Measurements from ENCODE around the gene GPX7.
A peak's percentile ranks its signal among the peaks of the same experiment; 100 is the strongest.

GPX7 gene

GRCh38 chr1:52599236-52599635, 2.9 kb upstream of the GPX7 start:
- H3K4me3 Mint-ChIP-seq, result peak overlapping the region; percentile 42 to 67 (median 44)
- H3K4me1 Mint-ChIP-seq, result peaks cover 41% of the 10 kb centered on the region
- H3K27me3 Mint-ChIP-seq (ENCODE audit: low read depth), result no peaks in the 10 kb centered on the region
- TF ChIP-seq CTCF (IDR thresholded peaks at IDR 0.05; ENCODE audit: unreplicated experiment in 3 of 3), result no peak
- H3K36me3 Mint-ChIP-seq (ENCODE audit: low read depth), result no peaks in the 10 kb centered on the region
- H3K27ac Mint-ChIP-seq, result peak overlapping the region; percentile 10 to 46 (median 45)
- H3K9me3 Mint-ChIP-seq, result no peaks in the 10 kb centered on the region

- Mint-ChIP-seq H3K27ac (peak overlapping the region in 2 of 3 experiments; percentile 30 to 72), H3K4me1 (peaks cover 35% of the 10 kb centered on the region), H3K27me3 (ENCODE audit: low read depth) (no peaks in the 10 kb centered on the region), H3K36me3 (ENCODE audit: low read depth) (peaks cover 4% of the 10 kb centered on the region), H3K9me3 (no peaks in the 10 kb centered on the region), H3K4me3 (peak overlapping the region in 2 of 3 experiments; percentile 57 to 86)
- TF ChIP-seq CTCF (IDR thresholded peaks at IDR 0.05; ENCODE audit: unreplicated experiment in 3 of 3), result no peak
Measured at GRCh38 chr1:52600533-52601179, 1.5 kb upstream of the GPX7 start.

- Mint-ChIP-seq H3K27me3 (ENCODE audit: low read depth) (no peaks in the 10 kb centered on the region), H3K4me3 (peak overlapping the region; percentile 81 to 86 (median 84)), H3K4me1 (peaks cover 43% of the 10 kb centered on the region), H3K36me3 (ENCODE audit: low read depth) (peaks cover 12% of the 10 kb centered on the region), H3K9me3 (no peaks in the 10 kb centered on the region), H3K27ac (peak overlapping the region; percentile 52 to 68 (median 61))
- no peak for TF ChIP-seq CTCF (IDR thresholded peaks at IDR 0.05; ENCODE audit: unreplicated experiment in 3 of 3)
Measured at GRCh38 chr1:52601519-52601918, 652 bp upstream of the GPX7 start.

- peak overlapping the region; percentile 86 to 99 (median 94) for H3K27ac Mint-ChIP-seq
- H3K27me3 Mint-ChIP-seq (ENCODE audit: low read depth), result no peaks in the 10 kb centered on the region
- TF ChIP-seq CTCF (IDR thresholded peaks at IDR 0.05; ENCODE audit: unreplicated experiment in 3 of 3), result no peak
- H3K36me3 Mint-ChIP-seq (ENCODE audit: low read depth), result peaks cover 27% of the 10 kb centered on the region
- peaks cover 43% of the 10 kb centered on the region for H3K4me1 Mint-ChIP-seq
- H3K4me3 Mint-ChIP-seq, result peak overlapping the region; percentile 79 to 93 (median 91)
- H3K9me3 Mint-ChIP-seq, result no peaks in the 10 kb centered on the region
Measured at GRCh38 chr1:52602856-52603600, 857 bp downstream of the GPX7 start.

- Mint-ChIP-seq H3K27me3 (ENCODE audit: low read depth) (no peaks in the 10 kb centered on the region), H3K36me3 (ENCODE audit: low read depth) (peaks cover 33% of the 10 kb centered on the region), H3K4me1 (peaks cover 43% of the 10 kb centered on the region), H3K9me3 (no peaks in the 10 kb centered on the region), H3K27ac (peak overlapping the region; percentile 86 to 99 (median 94)), H3K4me3 (peak overlapping the region; percentile 79 to 93 (median 91))
- no peak for TF ChIP-seq CTCF (IDR thresholded peaks at IDR 0.05; ENCODE audit: unreplicated experiment in 3 of 3)
Measured at GRCh38 chr1:52603630-52604029, 1.5 kb downstream of the GPX7 start.

Data from nephron (organoid).